Ovary (tissue), 9 donors: ENCODE results near the gene AFAP1. TPM values are rescaled to one million over a fixed set of nuclear protein-coding genes. Genes with fewer than 3 reads are reported as not detected.

Experiments used
- DNase-seq, 5 donors: peaks; one replicate each; pipeline ENCODE4 v3.0.0-alpha.2; 2019 to 2020
- H3K27ac ChIP-seq, 2 donors: fragments of 200-600 bp; one replicate each; pipeline versions ENCODE4 v1.5.1 to v1.8.0; 2019 to 2022
- H3K27me3 ChIP-seq: fragments of 200-600 bp; one replicate; pipeline ENCODE4 v1.8.0; 2022
- H3K36me3 ChIP-seq: fragments of 200-600 bp; sonication (generic); one replicate; pipeline ENCODE4 v1.5.1; 2019
- H3K4me1 ChIP-seq: one replicate; pipeline ENCODE4 v1.8.1; 2013; ENCODE audit warnings: mild to moderate bottlenecking, moderate library complexity; ENCODE audit not compliant: insufficient read depth
- H3K4me3 ChIP-seq: fragments of 200-600 bp; sonication (generic); one replicate; pipeline ENCODE4 v1.5.1; 2017
- H3K9me3 ChIP-seq, 2 donors: fragments of 200-600 bp in 1 of 2; sonication (generic) in 1 of 2; one replicate each; pipeline versions ENCODE4 v1.5.1 to v1.8.1; 2013 to 2019; ENCODE audit warnings: mild to moderate bottlenecking in 1 of 2, moderate library complexity in 1 of 2
- CTCF ChIP-seq, 3 donors: fragments of 450-650 bp in 2 of 3; fragments of 200-600 bp in 1 of 3; IDR thresholded peaks; one replicate each; pipeline versions ENCODE4 v1.5.1 to v1.8.0; 2016 to 2022; ENCODE audit warnings: antibody characterized with exemption in 3 of 3, mild to moderate bottlenecking in 1 of 3
- EP300 ChIP-seq: sonication (generic); formaldehyde crosslinking; IDR thresholded peaks from one replicate; pipeline ENCODE4 v1.6.1; 2017; ENCODE audit warnings: antibody characterized with exemption
- POLR2A ChIP-seq: fragments of 450-650 bp; IDR thresholded peaks from one replicate; pipeline ENCODE4 v1.6.1; 2017; ENCODE audit warnings: antibody characterized with exemption, mild to moderate bottlenecking, moderate library complexity
- WGBS, 3 donors: extraction: QIAGEN DNeasy Blood & Tissue Kit in 1 of 3; methylation state at CpG; one replicate each; pipeline versions ENCODE4 v1.1.5 to v1.1.7; 2013 to 2017; 5-methylcytosine and 5-hydroxymethylcytosine counted together
- intact Hi-C, 4 donors: fragments of 100-400 bp; cut with DNase I; formaldehyde crosslinking; loops; one replicate each; pipeline versions ENCODE4 v1.11.0 to v1.15.1; 2022 to 2023
- polyA plus RNA-seq, 2 donors: library from polyadenylated mRNA; stranded (reverse); fragments of 200-250 nt in 1 of 2; fragments of 350-450 nt in 1 of 2; fragmentation: Illumina TruSeq in 1 of 2; extraction: RNeasy Lipid Tissue Mini Kit (QIAGEN cat#74804) in 1 of 2; gene quantifications; one replicate each; pipeline ENCODE4 v1.2.3, GENCODE V29; 2013 to 2014
- total RNA-seq, 7 donors: library from RNA; depleted of rRNA in 2 of 7; stranded (reverse); fragments of >200 nt in 2 of 7; fragmentation: NEBNext Ultra II Directional in 3 of 7; extraction: Animal tissue kit (Norgen Biotek cat#: 25700) in 3 of 7; gene quantifications; one replicate each; pipeline versions ENCODE4 v1.1.0 to v1.2.4, GENCODE V29; 2016 to 2023
- donor health status: DM: no; HTN: no; CAD: no; lungs with moderate emphysema.
- donor health status: DM: no; HTN: no; CAD: no.
- donor health status: Bipolar disorder and iron deficiency.
- donor health status: DM: yes; HTN: yes; CAD: no.
- donor health status: DM: no; HTN: no; CAD: no.
- donor health status: DM: yes; HTN: yes; CAD: no.

Gene AFAP1
- total and polyA plus RNA-seq, 9 donors = 8.6 to 42.3 (median 23.0) TPM

DNA sequence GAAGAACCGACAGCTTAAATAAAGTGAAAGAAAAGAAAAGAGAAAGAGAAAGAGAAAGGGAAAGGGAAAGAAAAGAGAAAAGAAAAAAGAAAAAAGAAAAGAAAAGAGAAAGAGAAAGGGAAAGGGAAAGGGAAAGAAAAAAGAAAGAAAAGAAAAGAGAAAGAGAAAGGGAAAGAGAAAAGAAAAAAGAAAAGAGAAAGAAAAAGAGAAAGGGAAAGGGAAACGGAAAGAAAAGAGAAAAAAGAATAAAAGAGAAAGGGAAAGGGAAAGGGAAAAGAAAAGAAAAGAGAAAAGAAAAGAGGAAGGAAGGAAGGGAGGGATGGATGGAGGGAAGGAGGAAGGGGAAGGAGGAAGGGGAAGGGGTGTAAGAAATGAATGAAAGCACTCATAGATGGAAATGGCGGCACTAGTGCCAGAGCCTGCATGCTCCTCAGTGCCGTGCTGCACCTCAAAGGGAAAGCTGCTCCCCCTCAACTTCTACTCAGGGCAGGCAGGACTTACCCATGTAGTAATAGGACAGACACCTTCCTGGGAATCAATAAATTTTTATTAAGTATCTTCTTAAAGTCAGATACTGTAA, 70.7 kb downstream of the AFAP1 start:
- WGBS, 3 donors = 97 to 99% (median 99%) methylated on average over 4 of the region's 4 CpGs

GRCh38 chr4:7868436-7868775, 71.3 kb downstream of the AFAP1 start:
- TF ChIP-seq EP300 = no peak
- TF ChIP-seq CTCF (IDR thresholded peaks at IDR 0.05) = no peak
- no peak for TF ChIP-seq POLR2A
- H3K9me3 ChIP-seq = no peaks in the 10 kb centered on the region
- intact Hi-C loops = no loop called here
- H3K4me3 ChIP-seq = no peak overlapping the region
- 91 to 96% (median 93%) methylated on average over 6 of the region's 6 CpGs for WGBS, 3 donors
- H3K27ac ChIP-seq = no peak overlapping the region
- peaks cover 11% of the 10 kb centered on the region for H3K4me1 ChIP-seq
- no peaks in the 10 kb centered on the region for H3K36me3 ChIP-seq
- H3K27me3 ChIP-seq = no peaks in the 10 kb centered on the region
- no peak for DNase-seq

More for the DNA sequence above, 70.7 kb downstream of the AFAP1 start:
- H3K27me3 ChIP-seq = no peaks in the 10 kb centered on the region
- no peak overlapping the region for H3K4me3 ChIP-seq
- no peaks in the 10 kb centered on the region for H3K9me3 ChIP-seq
- intact Hi-C loops = no loop called here
- DNase-seq = no peak
- H3K27ac ChIP-seq = no peak overlapping the region
- TF ChIP-seq POLR2A (no peak), CTCF (IDR thresholded peaks at IDR 0.05) (no peak), EP300 (no peak)
- H3K4me1 ChIP-seq = peaks cover 10% of the 10 kb centered on the region
- H3K36me3 ChIP-seq = no peaks in the 10 kb centered on the region

DNA sequence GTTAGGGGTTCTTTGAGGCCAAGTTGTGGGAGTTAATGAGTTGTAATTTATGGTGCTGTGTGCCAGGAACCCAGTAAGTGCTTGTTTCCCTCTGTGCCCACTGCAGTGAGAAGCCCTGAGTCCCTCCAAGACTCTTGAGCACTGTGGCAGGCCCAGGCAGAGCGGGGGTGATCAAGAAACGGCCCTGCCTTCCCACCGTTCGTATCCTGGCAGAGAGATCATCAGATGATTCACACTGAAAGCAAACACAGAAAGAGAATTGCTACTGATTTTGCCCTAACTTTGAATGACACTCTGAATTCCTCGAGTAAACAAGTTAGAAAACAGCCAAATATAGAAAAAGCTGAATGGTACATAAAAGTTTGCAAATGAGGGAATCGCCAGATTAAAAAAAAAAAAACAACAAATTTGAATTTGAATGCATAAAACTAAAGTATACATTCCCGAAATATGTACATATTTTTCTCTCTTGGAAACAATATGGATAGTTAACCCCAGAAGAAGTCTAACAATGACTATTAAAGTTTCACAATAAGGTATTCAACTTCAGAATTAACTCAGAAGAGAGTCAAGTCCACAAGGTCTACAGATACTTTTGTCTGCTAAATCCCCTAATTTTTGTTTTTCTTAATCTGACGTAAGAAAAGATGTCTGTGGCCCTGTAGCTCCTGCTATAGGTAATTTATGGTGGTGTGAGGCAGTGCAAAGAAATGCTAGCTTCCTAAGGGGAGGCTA, 71.8 kb downstream of the AFAP1 start:
- H3K4me3 ChIP-seq = no peak overlapping the region
- no peaks in the 10 kb centered on the region for H3K9me3 ChIP-seq
- no peak for DNase-seq
- H3K27me3 ChIP-seq = no peaks in the 10 kb centered on the region
- 76 to 88% (median 85%) methylated on average over 8 of the region's 8 CpGs for WGBS, 3 donors
- peaks cover 11% of the 10 kb centered on the region for H3K4me1 ChIP-seq
- H3K36me3 ChIP-seq = no peaks in the 10 kb centered on the region
- TF ChIP-seq EP300 = no peak
- no peak for TF ChIP-seq POLR2A
- TF ChIP-seq CTCF (IDR thresholded peaks at IDR 0.05) = no peak
- intact Hi-C loops = no loop called here
- H3K27ac ChIP-seq = no peak overlapping the region

- Histone ChIP-seq H3K27me3 (no peaks in the 10 kb centered on the region), H3K27ac (no peak overlapping the region), H3K9me3 (no peaks in the 10 kb centered on the region), H3K4me1 (peaks cover 7% of the 10 kb centered on the region), H3K36me3 (no peaks in the 10 kb centered on the region), H3K4me3 (no peak overlapping the region)
- no peak for DNase-seq
- intact Hi-C loops = no loop called here
- WGBS, 3 donors = 93 to 96% (median 94%) methylated on average over 7 of the region's 7 CpGs
- TF ChIP-seq CTCF (IDR thresholded peaks at IDR 0.05) (no peak), EP300 (no peak), POLR2A (no peak)
Observed at GRCh38 chr4:7867191-7867590, 72.5 kb downstream of the AFAP1 start.
